Retinal pigment epithelial cell (primary cell): ENCODE results near the gene FMO5.

Source experiments
- DNase-seq: peaks from one replicate; pipeline ENCODE4 v3.0.0-alpha.2; 2010; ENCODE audit warnings: low read depth
- H3K4me3 ChIP-seq: 2 replicates; pipeline ENCODE4 v1.5.1; 2011; ENCODE audit warnings: mild to moderate bottlenecking, low read length, control low read depth, moderate library complexity
- CTCF ChIP-seq: conservative IDR thresholded peaks from 2 replicates; pipeline ENCODE4 v1.5.1; 2011; ENCODE audit warnings: low read depth, low read length, control low read depth, inconsistent platforms

Gene FMO5

DNA sequence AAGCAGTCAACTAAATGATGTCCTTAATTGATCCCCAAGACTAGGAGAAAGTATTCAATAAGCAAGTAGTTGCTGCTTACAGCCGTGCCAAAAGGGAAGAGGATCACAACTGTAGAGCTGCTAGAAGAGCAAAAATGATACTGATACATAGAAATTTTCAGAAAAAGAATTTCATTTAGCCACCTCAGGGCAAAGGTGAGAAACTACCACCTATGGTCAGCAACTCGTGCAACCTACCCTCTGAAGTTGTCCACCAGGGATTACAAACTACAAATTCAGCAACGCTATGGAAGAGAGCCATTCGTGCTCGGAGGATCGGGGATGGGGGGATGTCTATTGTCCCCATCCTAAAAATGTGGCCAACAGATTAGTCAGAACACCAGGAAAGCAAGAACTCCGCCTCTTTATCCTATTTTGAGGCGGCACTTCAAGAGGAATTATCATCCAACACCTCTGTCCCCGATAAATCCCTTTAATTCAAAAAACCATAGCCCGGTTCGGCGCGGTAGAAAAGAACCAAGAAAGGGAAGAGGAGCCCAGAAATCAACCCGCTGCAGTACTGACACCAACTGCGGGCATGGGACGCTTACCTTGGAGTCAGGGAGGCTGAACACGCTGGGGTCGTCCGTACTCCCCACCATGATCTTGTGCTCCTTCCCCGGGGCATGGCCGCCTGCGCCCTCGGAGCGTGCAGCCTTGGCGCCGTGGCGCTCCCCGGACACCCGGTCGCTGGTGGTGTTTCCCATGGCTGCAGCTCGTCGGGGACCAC is 53.6 kb downstream of the FMO5 start:
- H3K4me3 ChIP-seq: peak overlapping the region; percentile 96
- no peak for DNase-seq
- TF ChIP-seq CTCF: no peak

GRCh38 chr1:147169840-147170674 is 55.1 kb downstream of the FMO5 start:
- DNase-seq: no peak
- no peak overlapping the region for H3K4me3 ChIP-seq
- TF ChIP-seq CTCF: no peak

GRCh38 chr1:147169171-147169570 is 56.0 kb downstream of the FMO5 start:
- TF ChIP-seq CTCF: no peak
- H3K4me3 ChIP-seq: no peak overlapping the region
- DNase-seq: peak; percentile 14

- DNase-seq: no peak
- TF ChIP-seq CTCF: no peak
- no peak overlapping the region for H3K4me3 ChIP-seq
Observed at GRCh38 chr1:147168626-147169058, 56.5 kb downstream of the FMO5 start.

- no peak for TF ChIP-seq CTCF
- H3K4me3 ChIP-seq: no peak overlapping the region
- peak; percentile 62 for DNase-seq
Observed at GRCh38 chr1:147167365-147167764, 57.8 kb downstream of the FMO5 start.

GRCh38 chr1:147163019-147163418 is 62.1 kb downstream of the FMO5 start:
- H3K4me3 ChIP-seq: no peak overlapping the region
- no peak for DNase-seq
- TF ChIP-seq CTCF: no peak
